HepG2 (cell line): ENCODE data around the gene SBK3. TPM values are rescaled to one million over a fixed set of nuclear protein-coding genes. Genes with fewer than 3 reads are reported as not detected.

Experiments
- FOXJ3 ChIP-seq: sonication (generic); formaldehyde crosslinking; IDR thresholded peaks from 2 replicates; pipeline ENCODE4 v1.4.0; 2020; ENCODE audit warnings: missing genetic modification reagents, mild to moderate bottlenecking, borderline replicate concordance
- FOXM1 ChIP-seq: sonication (generic); formaldehyde crosslinking; IDR thresholded peaks from 2 replicates; pipeline ENCODE4 v1.5.0; 2020; ENCODE audit warnings: missing genetic modification reagents
- SMC3 ChIP-seq: IDR thresholded peaks from 2 replicates; pipeline ENCODE4 v1.6.1; 2011; ENCODE audit warnings: low read length, improper control_type of control experiment
- SPEN ChIP-seq: sonication (generic); formaldehyde crosslinking; IDR thresholded peaks from 2 replicates; pipeline ENCODE4 v1.5.1; 2020; ENCODE audit warnings: low read depth, mild to moderate bottlenecking, missing genetic modification reagents
- THYN1 ChIP-seq: sonication (generic); formaldehyde crosslinking; IDR thresholded peaks from 2 replicates; pipeline ENCODE4 v1.8.1; 2023; ENCODE audit warnings: low read depth, mild to moderate bottlenecking, moderate library complexity, missing genetic modification reagents, borderline replicate concordance
- ZMAT3 ChIP-seq: sonication (generic); formaldehyde crosslinking; conservative IDR thresholded peaks from 2 replicates; pipeline ENCODE4 v1.7.0; 2021; ENCODE audit warnings: missing genetic modification reagents
- ZNF232 ChIP-seq: sonication (generic); formaldehyde crosslinking; IDR thresholded peaks from 2 replicates; pipeline ENCODE4 v1.4.0; 2020; ENCODE audit warnings: missing genetic modification reagents, borderline replicate concordance
- ZNF235 ChIP-seq: sonication (generic); formaldehyde crosslinking; IDR thresholded peaks from 2 replicates; pipeline ENCODE4 v1.8.1; 2023; ENCODE audit warnings: mild to moderate bottlenecking, missing genetic modification reagents, borderline replicate concordance
- ZNF431 ChIP-seq: sonication (generic); formaldehyde crosslinking; IDR thresholded peaks from 2 replicates; pipeline ENCODE4 v1.9.0; 2022; ENCODE audit warnings: missing genetic modification reagents, low read depth, mild to moderate bottlenecking, borderline replicate concordance
- ZNF747 ChIP-seq: sonication (generic); formaldehyde crosslinking; IDR thresholded peaks from 2 replicates; pipeline ENCODE4 v1.8.1; 2023; ENCODE audit warnings: missing genetic modification reagents, mild to moderate bottlenecking, borderline replicate concordance
- polyA plus RNA-seq, 8 experiments: library from polyadenylated mRNA; depleted of rRNA in 3 of 8; stranded (reverse) in 7 of 8; unstranded in 1 of 8; fragments of >200 nt; fragmentation: Illumina TruSeq in 4 of 8; extraction: Trizol in 4 of 8; gene quantifications; 2 replicates each; pipeline versions ENCODE4 v1.2.1 to v1.2.3, GENCODE V29; 2011 to 2016; ENCODE audit warnings: low read depth in 4 of 8, missing spikeins in 1 of 8, mixed read lengths in 1 of 8; ENCODE audit not compliant: insufficient read depth in 1 of 8
- total RNA-seq, 5 experiments: library from RNA; depleted of rRNA; stranded (reverse); fragments of >200 nt; fragmentation: Illumina TruSeq; extraction: Trizol; gene quantifications; 2 replicates each; pipeline ENCODE4 v1.2.3, GENCODE V29; 2016; ENCODE audit warnings: low read depth in 1 of 5
- TF ChIP-seq, protein P1 (sequence below): IDR thresholded peaks from 2 replicates; pipeline ENCODE4 v1.6.1; 2016; ENCODE audit warnings: mild to moderate bottlenecking
- TF ChIP-seq, protein P2 (sequence below): sonication (generic); formaldehyde crosslinking; IDR thresholded peaks from 2 replicates; pipeline ENCODE4 v1.4.0; 2020; ENCODE audit warnings: low read depth, missing genetic modification reagents
- TF ChIP-seq, protein P3 (sequence below): sonication (generic); formaldehyde crosslinking; IDR thresholded peaks from 2 replicates; pipeline ENCODE4 v1.5.0; 2020; ENCODE audit warnings: mild to moderate bottlenecking, missing genetic modification reagents
- TF ChIP-seq, protein P4 (sequence below), 2 experiments: sonication (generic) in 1 of 2; formaldehyde crosslinking in 1 of 2; IDR thresholded peaks; 2 replicates each; pipeline versions ENCODE4 v1.4.0 to v1.6.1; 2018 to 2020; ENCODE audit warnings: missing genetic modification reagents in 2 of 2, borderline replicate concordance in 1 of 2, low read depth in 1 of 2, mild to moderate bottlenecking in 1 of 2, missing biosample characterization in 1 of 2
- TF ChIP-seq, protein P5 (sequence below): sonication (generic); formaldehyde crosslinking; IDR thresholded peaks from 2 replicates; pipeline ENCODE4; 2020; ENCODE audit warnings: missing genetic modification reagents, mild to moderate bottlenecking, borderline replicate concordance

SBK3 gene
- total and polyA plus RNA-seq, 2 of the 13 experiments (the other 11 are each of a cell fraction or from before 2014, with no cell fraction given) = 0.66 to 0.77 TPM

DNA sequence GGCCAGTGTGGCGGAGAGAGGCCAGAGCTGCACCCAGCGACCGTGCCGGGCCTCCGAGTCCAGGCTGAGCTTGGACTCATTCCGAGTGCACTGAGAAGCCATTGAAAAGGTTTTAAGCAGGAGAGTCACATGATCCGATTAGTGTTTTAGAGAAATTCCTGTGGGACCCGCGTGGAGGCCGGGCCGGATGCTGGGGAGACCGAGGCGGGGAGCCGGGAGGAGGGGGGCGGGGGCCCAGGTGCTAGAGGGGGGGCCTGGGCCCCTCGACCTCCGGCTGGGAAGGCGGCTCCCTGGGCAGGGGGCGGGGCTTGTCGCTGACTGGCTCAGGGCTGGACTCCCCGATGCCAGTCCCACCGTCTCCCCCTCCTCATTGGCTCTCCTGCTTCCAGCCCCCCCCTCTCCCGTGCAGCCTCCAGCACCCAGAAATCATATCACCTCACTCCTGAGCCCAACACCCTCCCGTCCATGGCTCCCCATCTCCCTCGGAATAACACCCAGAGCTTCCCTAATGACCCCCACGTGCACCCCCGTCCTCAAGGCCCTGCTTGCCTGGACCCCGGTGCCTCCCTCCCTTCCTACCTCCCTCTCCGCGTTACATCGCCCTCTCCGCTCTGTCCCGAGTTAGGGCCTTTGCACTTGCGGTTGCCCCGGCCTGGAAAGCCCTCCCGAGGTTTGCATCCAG lies 40.5 kb upstream of the SBK3 start (continued):
- TF ChIP-seq, protein P1, sequence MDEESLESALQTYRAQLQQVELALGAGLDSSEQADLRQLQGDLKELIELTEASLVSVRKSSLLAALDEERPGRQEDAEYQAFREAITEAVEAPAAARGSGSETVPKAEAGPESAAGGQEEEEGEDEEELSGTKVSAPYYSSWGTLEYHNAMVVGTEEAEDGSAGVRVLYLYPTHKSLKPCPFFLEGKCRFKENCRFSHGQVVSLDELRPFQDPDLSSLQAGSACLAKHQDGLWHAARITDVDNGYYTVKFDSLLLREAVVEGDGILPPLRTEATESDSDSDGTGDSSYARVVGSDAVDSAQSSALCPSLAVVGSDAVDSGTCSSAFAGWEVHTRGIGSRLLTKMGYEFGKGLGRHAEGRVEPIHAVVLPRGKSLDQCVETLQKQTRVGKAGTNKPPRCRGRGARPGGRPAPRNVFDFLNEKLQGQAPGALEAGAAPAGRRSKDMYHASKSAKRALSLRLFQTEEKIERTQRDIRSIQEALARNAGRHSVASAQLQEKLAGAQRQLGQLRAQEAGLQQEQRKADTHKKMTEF = peak; percentile 23; the same call in 1 of the 2 replicates
- TF ChIP-seq SPEN (CRISPR knock-in tag) (peak; percentile 51; the same call in 1 of the 2 replicates), THYN1 (CRISPR knock-in tag) (no peak), FOXJ3 (CRISPR knock-in tag) (no peak), ZNF232 (no peak), ZNF431 (CRISPR knock-in tag) (no peak), SMC3 (no peak), ZNF747 (CRISPR knock-in tag) (no peak), ZNF235 (no peak), ZMAT3 (0 out of 2 replicates have a peak, but pooled peaks have one; percentile 27), FOXM1 (CRISPR knock-in tag) (no peak)
- TF ChIP-seq, protein P2, sequence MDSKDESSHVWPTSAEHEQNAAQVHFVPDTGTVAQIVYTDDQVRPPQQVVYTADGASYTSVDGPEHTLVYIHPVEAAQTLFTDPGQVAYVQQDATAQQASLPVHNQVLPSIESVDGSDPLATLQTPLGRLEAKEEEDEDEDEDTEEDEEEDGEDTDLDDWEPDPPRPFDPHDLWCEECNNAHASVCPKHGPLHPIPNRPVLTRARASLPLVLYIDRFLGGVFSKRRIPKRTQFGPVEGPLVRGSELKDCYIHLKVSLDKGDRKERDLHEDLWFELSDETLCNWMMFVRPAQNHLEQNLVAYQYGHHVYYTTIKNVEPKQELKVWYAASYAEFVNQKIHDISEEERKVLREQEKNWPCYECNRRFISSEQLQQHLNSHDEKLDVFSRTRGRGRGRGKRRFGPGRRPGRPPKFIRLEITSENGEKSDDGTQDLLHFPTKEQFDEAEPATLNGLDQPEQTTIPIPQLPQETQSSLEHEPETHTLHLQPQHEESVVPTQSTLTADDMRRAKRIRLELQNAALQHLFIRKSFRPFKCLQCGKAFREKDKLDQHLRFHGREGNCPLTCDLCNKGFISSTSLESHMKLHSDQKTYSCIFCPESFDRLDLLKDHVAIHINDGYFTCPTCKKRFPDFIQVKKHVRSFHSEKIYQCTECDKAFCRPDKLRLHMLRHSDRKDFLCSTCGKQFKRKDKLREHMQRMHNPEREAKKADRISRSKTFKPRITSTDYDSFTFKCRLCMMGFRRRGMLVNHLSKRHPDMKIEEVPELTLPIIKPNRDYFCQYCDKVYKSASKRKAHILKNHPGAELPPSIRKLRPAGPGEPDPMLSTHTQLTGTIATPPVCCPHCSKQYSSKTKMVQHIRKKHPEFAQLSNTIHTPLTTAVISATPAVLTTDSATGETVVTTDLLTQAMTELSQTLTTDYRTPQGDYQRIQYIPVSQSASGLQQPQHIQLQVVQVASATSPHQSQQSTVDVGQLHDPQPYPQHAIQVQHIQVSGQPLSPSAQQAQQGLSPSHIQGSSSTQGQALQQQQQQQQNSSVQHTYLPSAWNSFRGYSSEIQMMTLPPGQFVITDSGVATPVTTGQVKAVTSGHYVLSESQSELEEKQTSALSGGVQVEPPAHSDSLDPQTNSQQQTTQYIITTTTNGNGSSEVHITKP (CRISPR knock-in tag) = no peak
- TF ChIP-seq, protein P3, sequence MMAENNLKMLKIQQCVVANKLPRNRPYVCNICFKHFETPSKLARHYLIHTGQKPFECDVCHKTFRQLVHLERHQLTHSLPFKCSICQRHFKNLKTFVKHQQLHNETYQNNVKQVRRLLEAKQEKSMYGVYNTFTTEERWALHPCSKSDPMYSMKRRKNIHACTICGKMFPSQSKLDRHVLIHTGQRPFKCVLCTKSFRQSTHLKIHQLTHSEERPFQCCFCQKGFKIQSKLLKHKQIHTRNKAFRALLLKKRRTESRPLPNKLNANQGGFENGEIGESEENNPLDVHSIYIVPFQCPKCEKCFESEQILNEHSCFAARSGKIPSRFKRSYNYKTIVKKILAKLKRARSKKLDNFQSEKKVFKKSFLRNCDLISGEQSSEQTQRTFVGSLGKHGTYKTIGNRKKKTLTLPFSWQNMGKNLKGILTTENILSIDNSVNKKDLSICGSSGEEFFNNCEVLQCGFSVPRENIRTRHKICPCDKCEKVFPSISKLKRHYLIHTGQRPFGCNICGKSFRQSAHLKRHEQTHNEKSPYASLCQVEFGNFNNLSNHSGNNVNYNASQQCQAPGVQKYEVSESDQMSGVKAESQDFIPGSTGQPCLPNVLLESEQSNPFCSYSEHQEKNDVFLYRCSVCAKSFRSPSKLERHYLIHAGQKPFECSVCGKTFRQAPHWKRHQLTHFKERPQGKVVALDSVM = no peak
- TF ChIP-seq, protein P4, sequence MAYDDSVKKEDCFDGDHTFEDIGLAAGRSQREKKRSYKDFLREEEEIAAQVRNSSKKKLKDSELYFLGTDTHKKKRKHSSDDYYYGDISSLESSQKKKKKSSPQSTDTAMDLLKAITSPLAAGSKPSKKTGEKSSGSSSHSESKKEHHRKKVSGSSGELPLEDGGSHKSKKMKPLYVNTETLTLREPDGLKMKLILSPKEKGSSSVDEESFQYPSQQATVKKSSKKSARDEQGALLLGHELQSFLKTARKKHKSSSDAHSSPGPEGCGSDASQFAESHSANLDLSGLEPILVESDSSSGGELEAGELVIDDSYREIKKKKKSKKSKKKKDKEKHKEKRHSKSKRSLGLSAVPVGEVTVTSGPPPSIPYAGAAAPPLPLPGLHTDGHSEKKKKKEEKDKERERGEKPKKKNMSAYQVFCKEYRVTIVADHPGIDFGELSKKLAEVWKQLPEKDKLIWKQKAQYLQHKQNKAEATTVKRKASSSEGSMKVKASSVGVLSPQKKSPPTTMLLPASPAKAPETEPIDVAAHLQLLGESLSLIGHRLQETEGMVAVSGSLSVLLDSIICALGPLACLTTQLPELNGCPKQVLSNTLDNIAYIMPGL (CRISPR knock-in tag; IDR thresholded peaks at IDR 0.05; ENCODE audit: borderline replicate concordance in 1 of 2, low read depth in 1 of 2) = no peak
- TF ChIP-seq, protein P5, sequence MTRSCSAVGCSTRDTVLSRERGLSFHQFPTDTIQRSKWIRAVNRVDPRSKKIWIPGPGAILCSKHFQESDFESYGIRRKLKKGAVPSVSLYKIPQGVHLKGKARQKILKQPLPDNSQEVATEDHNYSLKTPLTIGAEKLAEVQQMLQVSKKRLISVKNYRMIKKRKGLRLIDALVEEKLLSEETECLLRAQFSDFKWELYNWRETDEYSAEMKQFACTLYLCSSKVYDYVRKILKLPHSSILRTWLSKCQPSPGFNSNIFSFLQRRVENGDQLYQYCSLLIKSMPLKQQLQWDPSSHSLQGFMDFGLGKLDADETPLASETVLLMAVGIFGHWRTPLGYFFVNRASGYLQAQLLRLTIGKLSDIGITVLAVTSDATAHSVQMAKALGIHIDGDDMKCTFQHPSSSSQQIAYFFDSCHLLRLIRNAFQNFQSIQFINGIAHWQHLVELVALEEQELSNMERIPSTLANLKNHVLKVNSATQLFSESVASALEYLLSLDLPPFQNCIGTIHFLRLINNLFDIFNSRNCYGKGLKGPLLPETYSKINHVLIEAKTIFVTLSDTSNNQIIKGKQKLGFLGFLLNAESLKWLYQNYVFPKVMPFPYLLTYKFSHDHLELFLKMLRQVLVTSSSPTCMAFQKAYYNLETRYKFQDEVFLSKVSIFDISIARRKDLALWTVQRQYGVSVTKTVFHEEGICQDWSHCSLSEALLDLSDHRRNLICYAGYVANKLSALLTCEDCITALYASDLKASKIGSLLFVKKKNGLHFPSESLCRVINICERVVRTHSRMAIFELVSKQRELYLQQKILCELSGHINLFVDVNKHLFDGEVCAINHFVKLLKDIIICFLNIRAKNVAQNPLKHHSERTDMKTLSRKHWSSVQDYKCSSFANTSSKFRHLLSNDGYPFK (CRISPR knock-in tag) = 0 out of 2 replicates have a peak, but pooled peaks have one; percentile 33
